ENCODE results near the gene CES4A.
A peak's percentile ranks its signal among the peaks of the same experiment; 100 is the strongest.

Gene CES4A

DNA sequence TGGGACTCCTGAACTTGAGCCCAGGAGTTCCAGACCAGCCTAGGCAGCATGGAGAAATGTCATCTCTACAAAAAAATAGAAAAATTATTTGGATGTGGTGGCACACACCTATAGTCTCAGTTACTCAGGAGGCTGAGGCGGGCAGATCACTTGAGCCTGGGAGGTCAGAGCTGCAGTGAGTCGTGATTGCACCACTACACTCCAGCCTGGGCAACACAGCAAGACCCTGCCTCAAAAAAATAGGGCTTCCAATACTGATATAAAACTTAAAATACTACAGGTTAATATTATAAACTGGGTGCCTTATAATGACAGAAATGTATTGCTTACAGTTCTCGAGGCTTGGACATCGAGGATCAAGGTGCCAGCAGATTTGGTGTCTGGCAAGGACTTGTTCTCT lies 42.5 kb upstream of the CES4A start:
- TF ChIP-seq, protein P1, sequence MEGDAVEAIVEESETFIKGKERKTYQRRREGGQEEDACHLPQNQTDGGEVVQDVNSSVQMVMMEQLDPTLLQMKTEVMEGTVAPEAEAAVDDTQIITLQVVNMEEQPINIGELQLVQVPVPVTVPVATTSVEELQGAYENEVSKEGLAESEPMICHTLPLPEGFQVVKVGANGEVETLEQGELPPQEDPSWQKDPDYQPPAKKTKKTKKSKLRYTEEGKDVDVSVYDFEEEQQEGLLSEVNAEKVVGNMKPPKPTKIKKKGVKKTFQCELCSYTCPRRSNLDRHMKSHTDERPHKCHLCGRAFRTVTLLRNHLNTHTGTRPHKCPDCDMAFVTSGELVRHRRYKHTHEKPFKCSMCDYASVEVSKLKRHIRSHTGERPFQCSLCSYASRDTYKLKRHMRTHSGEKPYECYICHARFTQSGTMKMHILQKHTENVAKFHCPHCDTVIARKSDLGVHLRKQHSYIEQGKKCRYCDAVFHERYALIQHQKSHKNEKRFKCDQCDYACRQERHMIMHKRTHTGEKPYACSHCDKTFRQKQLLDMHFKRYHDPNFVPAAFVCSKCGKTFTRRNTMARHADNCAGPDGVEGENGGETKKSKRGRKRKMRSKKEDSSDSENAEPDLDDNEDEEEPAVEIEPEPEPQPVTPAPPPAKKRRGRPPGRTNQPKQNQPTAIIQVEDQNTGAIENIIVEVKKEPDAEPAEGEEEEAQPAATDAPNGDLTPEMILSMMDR (IDR thresholded peaks at IDR 0.05; ENCODE audit: low read depth, low read length, missing control alignments), result no peak
- DNase-seq (ENCODE audit: low read depth), result no peak
- no peak overlapping the region for H3K4me3 ChIP-seq (ENCODE audit: low read depth, low read length)

DNA sequence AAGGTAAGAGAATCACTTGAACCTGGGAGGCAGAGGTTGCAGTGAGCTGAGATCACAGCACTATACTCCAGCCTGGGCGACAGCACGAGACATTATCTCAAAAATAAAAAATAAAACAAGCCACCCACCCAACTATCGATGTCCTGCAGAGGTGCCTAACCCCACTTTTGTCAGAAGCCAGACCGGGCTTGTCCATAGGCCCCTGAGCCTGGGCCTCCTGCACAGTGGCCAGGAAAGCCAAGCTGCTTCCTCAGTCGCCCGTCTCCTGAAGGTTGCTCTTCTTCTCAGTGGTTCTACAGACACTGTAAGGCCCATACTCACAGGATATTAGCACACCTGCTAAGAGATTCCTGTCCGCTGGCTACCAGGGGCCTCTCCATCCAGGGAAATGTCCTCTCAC lies 41.8 kb upstream of the CES4A start:
- TF ChIP-seq, protein P1 (IDR thresholded peaks at IDR 0.05; ENCODE audit: low read depth, low read length, missing control alignments), result no peak
- no peak overlapping the region for H3K4me3 ChIP-seq (ENCODE audit: low read depth, low read length)
- no peak for DNase-seq (ENCODE audit: low read depth)

DNA sequence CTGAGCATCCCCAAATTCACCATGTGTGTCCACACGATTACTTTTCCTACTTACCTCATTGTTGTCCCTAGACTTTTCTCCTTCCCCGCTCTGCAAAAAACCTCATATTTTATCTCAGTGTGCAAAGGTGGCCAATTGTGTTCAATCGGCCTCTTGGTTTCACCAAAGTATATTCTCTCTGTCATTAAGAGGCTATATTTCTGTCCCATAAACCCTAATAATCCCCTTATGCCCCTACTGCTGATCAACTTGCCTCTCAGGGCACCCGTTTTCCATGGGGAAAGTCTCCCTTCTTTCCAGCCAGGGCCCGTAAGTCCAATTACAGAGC lies 41.5 kb upstream of the CES4A start:
- no peak for DNase-seq (ENCODE audit: low read depth)
- TF ChIP-seq, protein P1 (IDR thresholded peaks at IDR 0.05; ENCODE audit: low read depth, low read length, missing control alignments), result no peak
- no peak overlapping the region for H3K4me3 ChIP-seq (ENCODE audit: low read depth, low read length)

DNA sequence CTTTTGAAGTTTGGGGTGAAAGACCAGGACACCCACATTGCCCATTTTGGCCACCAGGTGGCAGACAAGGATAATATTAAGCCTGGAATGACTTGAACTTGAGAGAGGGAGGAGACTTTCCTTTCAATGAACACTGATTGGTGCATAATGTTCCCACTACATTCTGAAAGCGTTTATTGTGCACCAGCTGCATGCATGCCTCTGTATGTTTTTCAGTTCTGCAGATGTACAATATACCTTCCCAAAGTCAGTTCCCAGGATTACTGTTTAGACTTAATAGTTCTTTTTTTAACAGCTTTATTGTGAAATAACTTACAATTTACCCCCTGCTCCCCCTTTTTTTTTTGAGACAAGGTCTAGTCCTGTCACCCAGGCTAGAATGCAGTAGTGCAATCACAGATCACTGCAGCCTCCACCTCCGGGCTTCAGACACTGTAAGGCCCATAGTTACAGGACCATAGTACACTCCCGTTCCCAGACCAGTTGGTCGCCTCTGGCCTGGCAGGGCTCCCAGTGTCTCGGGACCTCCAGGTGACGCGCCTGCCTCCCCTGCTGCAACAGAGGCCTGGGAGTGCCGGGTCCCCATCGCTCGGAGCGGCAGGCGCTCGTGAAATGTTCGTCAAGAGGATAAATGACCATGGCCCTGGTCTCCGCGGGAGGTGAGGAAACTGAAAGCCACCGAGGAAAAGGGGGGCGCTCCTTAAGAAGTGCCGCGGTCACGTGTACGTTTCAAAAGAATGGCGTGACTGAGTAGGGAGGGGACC lies 40.9 kb upstream of the CES4A start:
- H3K4me3 ChIP-seq (ENCODE audit: low read depth, low read length), result peak overlapping the region; percentile 58
- peak; percentile 75 for DNase-seq (ENCODE audit: low read depth)
- TF ChIP-seq, protein P1 (IDR thresholded peaks at IDR 0.05; ENCODE audit: low read depth, low read length, missing control alignments), result peak; percentile 79

DNA sequence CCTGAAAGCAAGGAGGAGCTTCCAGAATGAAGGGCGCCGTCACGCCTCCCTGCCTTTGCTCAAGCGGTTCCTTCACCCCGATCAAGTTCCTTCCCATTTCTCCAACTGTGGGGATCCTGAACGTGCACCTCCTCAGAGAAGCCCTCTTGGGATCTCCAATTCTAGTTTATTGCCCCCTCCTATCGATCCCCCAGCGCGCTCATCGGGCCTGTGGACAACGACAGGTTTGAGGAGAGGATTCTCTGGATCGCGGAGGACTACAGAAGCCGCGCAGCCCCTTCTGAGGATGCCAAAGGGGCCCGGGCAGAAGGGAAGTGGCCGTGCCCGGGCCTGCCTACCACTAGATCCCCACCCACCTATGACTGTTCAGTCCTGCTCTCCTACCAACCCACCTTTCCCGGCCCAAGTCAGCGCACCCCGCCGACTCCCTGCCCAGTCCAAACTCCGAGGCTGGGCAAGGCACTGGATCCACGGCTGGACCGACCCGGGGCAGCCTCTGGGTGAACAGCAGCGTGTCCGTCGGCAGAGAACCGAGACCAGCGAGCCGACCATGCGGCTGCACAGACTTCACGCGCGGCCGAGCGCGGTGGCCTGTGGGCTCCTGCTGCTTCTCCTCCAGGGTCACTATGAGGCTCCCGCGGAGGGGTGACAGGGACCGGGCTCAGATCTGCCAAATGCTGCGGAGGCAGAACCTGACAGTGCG lies 40.1 kb upstream of the CES4A start:
- H3K4me3 ChIP-seq (ENCODE audit: low read depth, low read length), result peak overlapping the region; percentile 58
- DNase-seq (ENCODE audit: low read depth), result no peak
- TF ChIP-seq, protein P1 (IDR thresholded peaks at IDR 0.05; ENCODE audit: low read depth, low read length, missing control alignments), result no peak

DNA sequence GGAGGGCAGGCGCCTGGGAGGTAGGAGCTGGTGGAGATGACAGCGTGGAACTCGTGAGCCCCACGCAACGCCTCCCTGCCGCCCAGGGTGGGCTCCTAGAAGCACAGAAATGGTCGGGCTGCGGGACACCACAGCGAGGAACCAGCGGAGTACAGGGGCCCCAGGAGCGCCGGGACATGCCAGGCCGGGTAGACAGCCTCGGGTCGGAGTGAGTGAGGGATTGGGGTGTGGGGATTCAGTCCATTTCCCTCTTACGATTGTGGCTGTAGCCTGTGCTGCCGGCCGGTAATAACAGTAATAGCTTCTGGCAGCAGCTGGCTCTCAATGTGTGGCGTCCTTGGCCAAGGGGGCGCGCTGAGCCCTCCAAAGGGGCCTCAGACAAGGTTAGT lies 39.6 kb upstream of the CES4A start:
- H3K4me3 ChIP-seq (ENCODE audit: low read depth, low read length), result peak overlapping the region; percentile 58
- DNase-seq (ENCODE audit: low read depth), result no peak
- TF ChIP-seq, protein P1 (IDR thresholded peaks at IDR 0.05; ENCODE audit: low read depth, low read length, missing control alignments), result no peak

All from GM12864 (cell line).